Pancreas (tissue), 10 donors: ENCODE results near the gene MCM3AP. TPM values are rescaled to one million over a fixed set of nuclear protein-coding genes. Genes with fewer than 3 reads are reported as not detected.
A peak's percentile ranks its signal among the peaks of the same experiment; 100 is the strongest.

ENCODE experiments used
- ATAC-seq, 4 donors: fragments of 200-7000 bp; cut with Tn5 transposase; one replicate each; pipeline versions ENCODE4 v1.8.0 to v1.9.1; 2020; ENCODE audit warnings: mild to moderate bottlenecking in 4 of 4, moderate library complexity in 4 of 4
- DNase-seq, 6 donors: peaks; one replicate each; pipeline ENCODE4 v3.0.0-alpha.2; 2020
- FAIRE-seq: peaks from 2 replicates; lab custom pipeline; 2012; peaks lifted over from hg19 to GRCh38; lab: Jason Lieb, UNC
- H3K27ac ChIP-seq, 4 donors: fragments of 200-600 bp; sonication (generic); 1 replicate in 3 of 4; 2 replicates in 1 of 4; pipeline versions ENCODE4 v1.5.0 to v1.8.0; 2020
- H3K27me3 ChIP-seq, 4 donors: fragments of 200-600 bp; one replicate each; pipeline ENCODE4 v1.8.0; 2021
- H3K36me3 ChIP-seq, 3 donors: fragments of 200-600 bp; sonication (generic) in 1 of 3; one replicate each; pipeline versions ENCODE4 v1.5.0 to v1.8.0; 2020 to 2021
- H3K4me1 ChIP-seq, 3 donors: fragments of 200-600 bp; one replicate each; pipeline ENCODE4 v1.8.0; 2021
- H3K4me3 ChIP-seq, 4 donors: fragments of 200-600 bp; sonication (generic) in 2 of 4; one replicate each; pipeline versions ENCODE4 v1.5.0 to v1.8.0; 2020 to 2021
- H3K9me3 ChIP-seq, 4 donors: fragments of 200-600 bp; one replicate each; pipeline ENCODE4 v1.8.0; 2021
- CTCF ChIP-seq, 4 donors: fragments of 200-600 bp; sonication (generic) in 3 of 4; IDR thresholded peaks; one replicate each; pipeline versions ENCODE4 v1.5.0 to v1.8.0; 2021; ENCODE audit warnings: antibody characterized with exemption in 4 of 4
- WGBS, 2 donors: extraction: QIAGEN DNeasy Blood & Tissue Kit; methylation state at CpG; one replicate each; pipeline ENCODE4 v1.1.7; 2013; 5-methylcytosine and 5-hydroxymethylcytosine counted together
- intact Hi-C, 3 donors: fragments of 100-400 bp; cut with DNase I; formaldehyde crosslinking; loops; one replicate each; pipeline versions ENCODE4 v1.11.1 to v1.14.2; 2022
- polyA plus RNA-seq, 2 donors: library from polyadenylated mRNA; stranded (reverse); fragments of 200-250 nt; gene quantifications; one replicate each; pipeline ENCODE4 v1.2.3, GENCODE V29; 2013
- total RNA-seq, 6 donors: library from RNA; stranded (reverse); fragmentation: NEBNext Ultra II Directional in 4 of 6; extraction: Animal tissue kit (Norgen Biotek cat#: 25700) in 4 of 6; gene quantifications; one replicate each; pipeline versions ENCODE4 v1.2.1 to v1.2.4, GENCODE V29; 2021 to 2023
- donor health status: healthy with polysubstance abuse.
- donor health status: DM: no; HTN: no; CAD: no; lungs with moderate emphysema.
- donor health status: DM: no; HTN: no; CAD: no.
- donor health status: control.
- donor health status: control.
- donor health status: Bipolar disorder and iron deficiency.
- donor health status: DM: yes; HTN: yes; CAD: no.
- donor health status: DM: no; HTN: no; CAD: no.
- donor health status: DM: no; HTN: no; CAD: no.
- donor health status: DM: yes; HTN: yes; CAD: no.

Gene MCM3AP
- total and polyA plus RNA-seq, 8 donors: 30.6 to 59.4 (median 38.0) TPM

GRCh38 chr21:46216132-46216747 lies 69.2 kb downstream of the MCM3AP start:
- no peak overlapping the region for H3K4me3 ChIP-seq
- no peaks in the 10 kb centered on the region for H3K9me3 ChIP-seq
- DNase-seq: peak in 1 of 6 donors; percentile 55
- no peak for ATAC-seq
- no peak overlapping the region for H3K27ac ChIP-seq
- intact Hi-C loops: no loop called here
- no peaks in the 10 kb centered on the region for H3K4me1 ChIP-seq
- no peaks in the 10 kb centered on the region for H3K27me3 ChIP-seq
- no peak for TF ChIP-seq CTCF (IDR thresholded peaks at IDR 0.05)
- 93 to 95% methylated on average over 16 of the region's 16 CpGs for WGBS, 2 donors
- peaks cover 0 to under 1% (median 0%) of the 10 kb centered on the region in 3 donors for H3K36me3 ChIP-seq
- FAIRE-seq: no peak

GRCh38 chr21:46215436-46216131 lies 69.8 kb downstream of the MCM3AP start:
- DNase-seq (peak in 2 of 6 donors; percentile 49 to 55), FAIRE-seq (no peak), ATAC-seq (no peak)
- Histone ChIP-seq H3K4me3 (no peak overlapping the region), H3K4me1 (no peaks in the 10 kb centered on the region), H3K27me3 (no peaks in the 10 kb centered on the region), H3K27ac (no peak overlapping the region), H3K9me3 (no peaks in the 10 kb centered on the region), H3K36me3 (no peaks in the 10 kb centered on the region)
- 91 to 95% methylated on average over 20 of the region's 20 CpGs for WGBS, 2 donors
- no peak for TF ChIP-seq CTCF (IDR thresholded peaks at IDR 0.05)
- intact Hi-C loops: no loop called here

- intact Hi-C loops: no loop called here
- H3K36me3 ChIP-seq: no peaks in the 10 kb centered on the region
Measured at GRCh38 chr21:46214478-46215340, 70.7 kb downstream of the MCM3AP start.

GRCh38 chr21:46213620-46214286 lies 71.7 kb downstream of the MCM3AP start:
- no peak for TF ChIP-seq CTCF (IDR thresholded peaks at IDR 0.05)
- ATAC-seq (no peak), FAIRE-seq (no peak), DNase-seq (no peak)
- no peaks in the 10 kb centered on the region for H3K9me3 ChIP-seq
- intact Hi-C loops: no loop called here
- H3K27me3 ChIP-seq: no peaks in the 10 kb centered on the region
- WGBS, 2 donors: 92 to 93% methylated on average over 15 of the region's 15 CpGs
- no peaks in the 10 kb centered on the region for H3K4me1 ChIP-seq
- H3K4me3 ChIP-seq: no peak overlapping the region
- H3K36me3 ChIP-seq: no peaks in the 10 kb centered on the region
- H3K27ac ChIP-seq: no peak overlapping the region

More at GRCh38 chr21:46214478-46215340, 70.7 kb downstream of the MCM3AP start:
- no peaks in the 10 kb centered on the region for H3K27me3 ChIP-seq
- no peak for TF ChIP-seq CTCF (IDR thresholded peaks at IDR 0.05)
- peak in 2 of 6 donors; percentile 46 to 55 for DNase-seq
- ATAC-seq: no peak
- H3K9me3 ChIP-seq: no peaks in the 10 kb centered on the region
- H3K4me3 ChIP-seq: no peak overlapping the region
- FAIRE-seq: no peak
- WGBS, 2 donors: 94 to 95% methylated on average over 26 to 27 of the region's 27 CpGs
- no peak overlapping the region for H3K27ac ChIP-seq
- no peaks in the 10 kb centered on the region for H3K4me1 ChIP-seq
